B cell (primary cell): ENCODE data around the gene EHBP1. TPM values are rescaled to one million over a fixed set of nuclear protein-coding genes. Genes with fewer than 3 reads are reported as not detected.

Source experiments
- ATAC-seq: fragments of 200-7000 bp; cut with Tn5 transposase; one replicate; pipeline ENCODE4 v1.10.0; 2021; ENCODE audit warnings: low read depth, mild to moderate bottlenecking, moderate number of reproducible peaks, moderate library complexity
- CTCF ChIA-PET: fragments of 350-600 bp; sonication (Branson Sonifier 250); formaldehyde crosslinking; loops from one replicate; lab custom pipeline; 2021; ENCODE audit warnings: antibody characterized with exemption, inconsistent platforms; lab: Charles Lee
- POLR2A ChIA-PET: fragments of 350-600 bp; sonication (Branson Sonifier 250); formaldehyde crosslinking; loops from one replicate; lab custom pipeline; 2021; ENCODE audit warnings: antibody characterized with exemption; lab: Charles Lee
- DNase-seq: peaks from one replicate; pipeline ENCODE4 v3.0.0; 2013
- H2AFZ ChIP-seq: 2 replicates; pipeline ENCODE4 v1.6.1; 2012; ENCODE audit warnings: mild to moderate bottlenecking, low read depth, low read length; ENCODE audit not compliant: insufficient read depth, poor library complexity, severe bottlenecking
- H3K27ac ChIP-seq, 2 donors: 1 replicate in 1 of 2; 2 replicates in 1 of 2; pipeline ENCODE4 v1.5.1; 2012 to 2013; ENCODE audit warnings: low read length in 2 of 2, mild to moderate bottlenecking in 2 of 2, moderate library complexity in 1 of 2
- H3K27me3 ChIP-seq, 4 experiments: fragments of 200-600 bp in 1 of 4; sonication (generic) in 1 of 4; replicated peaks in 1 of 4; 1 replicate in 2 of 4; 2 replicates in 2 of 4; pipeline versions ENCODE4 v1.6.1 to v1.7.0; 2013 to 2016; ENCODE audit warnings: low read length in 3 of 4, mild to moderate bottlenecking in 2 of 4, mixed read lengths in 1 of 4, moderate library complexity in 1 of 4; ENCODE audit not compliant: insufficient read depth in 4 of 4, control insufficient read depth in 3 of 4; ENCODE audit errors: control extremely low read depth in 1 of 4
- H3K36me3 ChIP-seq, 2 experiments: replicated peaks in 1 of 2; 1 replicate in 1 of 2; 2 replicates in 1 of 2; pipeline versions ENCODE4 v1.6.1 to v1.7.1; 2013; ENCODE audit warnings: low read length in 1 of 2; ENCODE audit not compliant: insufficient read depth in 2 of 2, control insufficient read depth in 1 of 2; ENCODE audit errors: control extremely low read depth in 1 of 2, extremely low read depth in 1 of 2
- H3K4me1 ChIP-seq, 2 donors: fragments of 200-600 bp in 1 of 2; sonication (generic) in 1 of 2; 1 replicate in 1 of 2; 2 replicates in 1 of 2; pipeline versions ENCODE4 v1.5.1 to v1.6.1; 2013 to 2017; ENCODE audit warnings: low read length in 2 of 2; ENCODE audit not compliant: control insufficient read depth in 2 of 2, insufficient read depth in 2 of 2
- H3K4me2 ChIP-seq: replicated peaks from 2 replicates; pipeline ENCODE3; 2012; ENCODE audit warnings: mild to moderate bottlenecking, low read depth, low read length; ENCODE audit not compliant: poor library complexity, severe bottlenecking
- H3K4me3 ChIP-seq, 5 experiments: fragments of 200-600 bp in 1 of 5; sonication (generic) in 1 of 5; 1 replicate in 3 of 5; 2 replicates in 2 of 5; pipeline versions ENCODE4 v1.5.1 to v1.7.0; 2011 to 2016; ENCODE audit warnings: low read length in 4 of 5, mild to moderate bottlenecking in 4 of 5, low read depth in 2 of 5, control low read depth in 1 of 5, moderate library complexity in 1 of 5; ENCODE audit not compliant: insufficient read depth in 1 of 5; ENCODE audit errors: control extremely low read depth in 1 of 5, extremely low read depth in 1 of 5
- H3K79me2 ChIP-seq: fragments of 200-600 bp; sonication (generic); one replicate; pipeline ENCODE4 v1.6.0; 2016; ENCODE audit warnings: low read length; ENCODE audit not compliant: control insufficient read depth, insufficient read depth
- H3K9ac ChIP-seq: fragments of 200-600 bp; sonication (generic); 2 replicates; pipeline ENCODE4 v1.6.1; 2017; ENCODE audit warnings: mild to moderate bottlenecking, low read length, moderate library complexity
- H3K9me3 ChIP-seq, 3 donors: one replicate each; pipeline versions ENCODE4 v1.6.1 to v1.7.1; 2013; ENCODE audit warnings: low read length in 2 of 3; ENCODE audit not compliant: control insufficient read depth in 2 of 3, insufficient read depth in 1 of 3; ENCODE audit errors: control extremely low read depth in 1 of 3
- H4K20me1 ChIP-seq: 2 replicates; pipeline ENCODE4 v1.6.0; 2012; ENCODE audit warnings: mild to moderate bottlenecking, low read length; ENCODE audit not compliant: insufficient read depth, control insufficient read depth, poor library complexity, severe bottlenecking
- H3K27ac Mint-ChIP-seq: one replicate; pipeline ENCODE4 v1.8.0; 2021; ENCODE audit warnings: mixed read lengths
- H3K27me3 Mint-ChIP-seq: one replicate; pipeline ENCODE4 v1.8.0; 2021; ENCODE audit warnings: mixed read lengths
- H3K4me1 Mint-ChIP-seq: one replicate; pipeline ENCODE4 v1.8.0; 2021; ENCODE audit warnings: mixed read lengths
- H3K4me3 Mint-ChIP-seq: one replicate; pipeline ENCODE4 v1.8.0; 2021; ENCODE audit warnings: mixed read lengths
- H3K9me3 Mint-ChIP-seq: one replicate; pipeline ENCODE4 v1.8.0; 2022; ENCODE audit warnings: mixed read lengths; ENCODE audit not compliant: insufficient read depth
- CTCF ChIP-seq: fragments of 200-600 bp; IDR thresholded peaks from one replicate; pipeline ENCODE4 v1.8.0; 2022; ENCODE audit warnings: antibody characterized with exemption, mild to moderate bottlenecking
- EZH2 ChIP-seq: IDR thresholded peaks from 2 replicates; pipeline ENCODE4 v1.6.1; 2012; ENCODE audit warnings: borderline replicate concordance, low read depth, mild to moderate bottlenecking, moderate library complexity, low read length; ENCODE audit not compliant: insufficient read depth, poor library complexity, severe bottlenecking
- WGBS: methylation state at CpG from one replicate; pipeline ENCODE4 v1.1.5; 2013; ENCODE audit warnings: missing lambda C conversion rate; ENCODE audit not compliant: insufficient coverage; 5-methylcytosine and 5-hydroxymethylcytosine counted together
- intact Hi-C: fragments of 100-400 bp; cut with micrococcal nuclease; formaldehyde crosslinking; loops from one replicate; pipeline ENCODE4 v1.10.0; 2022
- polyA plus RNA-seq: library from polyadenylated mRNA; depleted of rRNA; stranded (reverse); fragments of >200 nt; gene quantifications from 2 replicates; pipeline ENCODE4 v1.2.3, GENCODE V29; 2012
- total RNA-seq, 2 donors: library from RNA; stranded (reverse); fragments of 120-200 nt in 1 of 2; gene quantifications; 1 replicate in 1 of 2; 2 replicates in 1 of 2; pipeline versions ENCODE4 v1.2.3 to v1.2.4, GENCODE V29; 2013 to 2022

EHBP1 gene
- total and polyA plus RNA-seq, 2 donors (not counting 1 experiment from before 2014, with no cell fraction given) = 8.8 to 34.7 TPM

GRCh38 chr2:62938126-62938525, 232.6 kb downstream of the EHBP1 start:
- no peak overlapping the region for H3K9ac ChIP-seq
- no peak overlapping the region for H3K4me2 ChIP-seq
- Mint-ChIP-seq H3K9me3 (no peaks in the 10 kb centered on the region), H3K4me3 (no peak overlapping the region), H3K27me3 (no peaks in the 10 kb centered on the region), H3K4me1 (no peaks in the 10 kb centered on the region), H3K27ac (no peak overlapping the region)
- no peaks in the 10 kb centered on the region for H3K36me3 ChIP-seq
- H3K4me1 ChIP-seq = no peaks in the 10 kb centered on the region
- CTCF ChIA-PET = no interaction called here
- WGBS = no CpG with 5 or more reads among the region's 1 CpG
- TF ChIP-seq CTCF (no peak), EZH2 (no peak)
- POLR2A ChIA-PET = no interaction called here
- no peaks in the 10 kb centered on the region for H4K20me1 ChIP-seq
- no peak overlapping the region for H2AFZ ChIP-seq
- no peak for ATAC-seq
- H3K79me2 ChIP-seq = no peaks in the 10 kb centered on the region
- H3K27ac ChIP-seq = no peak overlapping the region
- H3K4me3 ChIP-seq = no peak overlapping the region
- no peaks in the 10 kb centered on the region for H3K27me3 ChIP-seq
- intact Hi-C loops = no loop called here
- DNase-seq = no peak
- no peaks in the 10 kb centered on the region for H3K9me3 ChIP-seq

GRCh38 chr2:62939735-62940491, 234.4 kb downstream of the EHBP1 start:
- POLR2A ChIA-PET = no interaction called here
- no peak for TF ChIP-seq CTCF
- TF ChIP-seq EZH2 = no peak
- no peak overlapping the region for H3K9ac ChIP-seq
- CTCF ChIA-PET = no interaction called here
- H4K20me1 ChIP-seq = no peaks in the 10 kb centered on the region
- DNase-seq (no peak), ATAC-seq (no peak)
- no peaks in the 10 kb centered on the region for H3K4me1 ChIP-seq
- 100% methylated on average over 2 of the region's 5 CpGs for WGBS
- no peak overlapping the region for H3K27ac Mint-ChIP-seq
- no peaks in the 10 kb centered on the region for H3K9me3 Mint-ChIP-seq
- H3K9me3 ChIP-seq = no peaks in the 10 kb centered on the region
- intact Hi-C loops = no loop called here
- no peaks in the 10 kb centered on the region for H3K79me2 ChIP-seq
- H3K4me3 Mint-ChIP-seq = no peak overlapping the region
- no peak overlapping the region for H3K4me2 ChIP-seq
- peaks cover 0 to 6% of the 10 kb centered on the region in 2 experiments for H3K36me3 ChIP-seq
- no peak overlapping the region for H3K4me3 ChIP-seq
- H3K27me3 Mint-ChIP-seq = no peaks in the 10 kb centered on the region
- H3K27me3 ChIP-seq = no peaks in the 10 kb centered on the region
- no peak overlapping the region for H3K27ac ChIP-seq
- H3K4me1 Mint-ChIP-seq = no peaks in the 10 kb centered on the region
- H2AFZ ChIP-seq = no peak overlapping the region
